Measurements from ENCODE around the gene SLC9A5. TPM values are rescaled to one million over a fixed set of nuclear protein-coding genes. Genes with fewer than 3 reads are reported as not detected.
A peak's percentile ranks its signal among the peaks of the same experiment; 100 is the strongest.

Gene SLC9A5
- total and polyA plus RNA-seq, 9 of the 15 experiments (the other 6 are each of a cell fraction or from before 2014, with no cell fraction given): 0.06 to 3.1 (median 1.2) TPM

- TF ChIP-seq, protein P1, sequence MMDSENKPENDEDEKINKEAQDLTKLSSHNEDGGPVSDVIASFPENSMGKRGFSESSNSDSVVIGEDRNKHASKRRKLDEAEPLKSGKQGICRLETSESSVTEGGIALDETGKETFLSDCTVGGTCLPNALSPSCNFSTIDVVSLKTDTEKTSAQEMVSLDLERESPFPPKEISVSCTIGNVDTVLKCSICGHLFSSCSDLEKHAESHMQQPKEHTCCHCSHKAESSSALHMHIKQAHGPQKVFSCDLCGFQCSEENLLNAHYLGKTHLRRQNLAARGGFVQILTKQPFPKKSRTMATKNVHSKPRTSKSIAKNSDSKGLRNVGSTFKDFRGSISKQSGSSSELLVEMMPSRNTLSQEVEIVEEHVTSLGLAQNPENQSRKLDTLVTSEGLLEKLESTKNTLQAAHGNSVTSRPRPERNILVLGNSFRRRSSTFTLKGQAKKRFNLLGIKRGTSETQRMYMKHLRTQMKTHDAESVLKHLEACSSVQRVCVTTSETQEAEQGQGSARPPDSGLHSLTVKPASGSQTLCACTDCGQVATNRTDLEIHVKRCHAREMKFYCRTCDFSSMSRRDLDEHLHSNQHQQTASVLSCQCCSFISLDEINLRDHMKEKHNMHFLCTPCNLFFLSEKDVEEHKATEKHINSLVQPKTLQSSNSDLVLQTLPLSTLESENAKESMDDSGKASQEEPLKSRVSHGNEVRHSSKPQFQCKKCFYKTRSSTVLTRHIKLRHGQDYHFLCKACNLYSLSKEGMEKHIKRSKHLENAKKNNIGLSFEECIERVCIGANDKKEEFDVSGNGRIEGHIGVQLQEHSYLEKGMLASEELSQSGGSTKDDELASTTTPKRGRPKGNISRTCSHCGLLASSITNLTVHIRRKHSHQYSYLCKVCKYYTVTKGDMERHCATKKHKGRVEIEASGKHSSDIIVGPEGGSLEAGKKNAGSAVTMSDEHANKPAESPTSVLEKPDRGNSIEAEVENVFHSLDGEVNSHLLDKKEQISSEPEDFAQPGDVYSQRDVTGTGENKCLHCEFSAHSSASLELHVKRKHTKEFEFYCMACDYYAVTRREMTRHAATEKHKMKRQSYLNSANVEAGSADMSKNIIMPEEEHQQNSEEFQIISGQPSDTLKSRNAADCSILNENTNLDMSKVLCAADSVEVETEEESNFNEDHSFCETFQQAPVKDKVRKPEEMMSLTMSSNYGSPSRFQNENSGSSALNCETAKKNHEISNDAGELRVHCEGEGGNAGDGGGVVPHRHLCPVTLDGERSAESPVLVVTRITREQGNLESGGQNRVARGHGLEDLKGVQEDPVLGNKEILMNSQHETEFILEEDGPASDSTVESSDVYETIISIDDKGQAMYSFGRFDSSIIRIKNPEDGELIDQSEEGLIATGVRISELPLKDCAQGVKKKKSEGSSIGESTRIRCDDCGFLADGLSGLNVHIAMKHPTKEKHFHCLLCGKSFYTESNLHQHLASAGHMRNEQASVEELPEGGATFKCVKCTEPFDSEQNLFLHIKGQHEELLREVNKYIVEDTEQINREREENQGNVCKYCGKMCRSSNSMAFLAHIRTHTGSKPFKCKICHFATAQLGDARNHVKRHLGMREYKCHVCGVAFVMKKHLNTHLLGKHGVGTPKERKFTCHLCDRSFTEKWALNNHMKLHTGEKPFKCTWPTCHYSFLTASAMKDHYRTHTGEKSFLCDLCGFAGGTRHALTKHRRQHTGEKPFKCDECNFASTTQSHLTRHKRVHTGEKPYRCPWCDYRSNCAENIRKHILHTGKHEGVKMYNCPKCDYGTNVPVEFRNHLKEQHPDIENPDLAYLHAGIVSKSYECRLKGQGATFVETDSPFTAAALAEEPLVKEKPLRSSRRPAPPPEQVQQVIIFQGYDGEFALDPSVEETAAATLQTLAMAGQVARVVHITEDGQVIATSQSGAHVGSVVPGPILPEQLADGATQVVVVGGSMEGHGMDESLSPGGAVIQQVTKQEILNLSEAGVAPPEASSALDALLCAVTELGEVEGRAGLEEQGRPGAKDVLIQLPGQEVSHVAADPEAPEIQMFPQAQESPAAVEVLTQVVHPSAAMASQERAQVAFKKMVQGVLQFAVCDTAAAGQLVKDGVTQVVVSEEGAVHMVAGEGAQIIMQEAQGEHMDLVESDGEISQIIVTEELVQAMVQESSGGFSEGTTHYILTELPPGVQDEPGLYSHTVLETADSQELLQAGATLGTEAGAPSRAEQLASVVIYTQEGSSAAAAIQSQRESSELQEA (IDR thresholded peaks at IDR 0.05; ENCODE audit: low read depth): no peak
- TF ChIP-seq SLC30A9 (CRISPR knock-in tag; IDR thresholded peaks at IDR 0.05) (no peak), ZKSCAN1 (IDR thresholded peaks at IDR 0.05; ENCODE audit: low read depth, low read length) (no peak), GABPB1 (CRISPR knock-in tag; IDR thresholded peaks at IDR 0.05) (0 out of 2 replicates have a peak, but pooled peaks have one; percentile 35), GTF2A2 (tag; IDR thresholded peaks at IDR 0.05) (no peak), SIRT6 (IDR thresholded peaks at IDR 0.05; ENCODE audit: low read depth, low read length) (no peak), RBM25 (IDR thresholded peaks at IDR 0.05; ENCODE audit: low read depth, low read length, severe bottlenecking) (no peak), ZNF551 (CRISPR knock-in tag; IDR thresholded peaks at IDR 0.05) (no peak), NRF1 (conservative IDR thresholded peaks at IDR 0.05 in 1 of 2, IDR thresholded peaks at IDR 0.05 in 1 of 2) (no peak), ZNF217 (CRISPR knock-in tag; IDR thresholded peaks at IDR 0.05) (no peak), CC2D1A (IDR thresholded peaks at IDR 0.05) (no peak), PTTG1 (tag; IDR thresholded peaks at IDR 0.05; ENCODE audit: low read depth) (no peak), ZBED1 (IDR thresholded peaks at IDR 0.05) (no peak)
- TF ChIP-seq, protein P2, sequence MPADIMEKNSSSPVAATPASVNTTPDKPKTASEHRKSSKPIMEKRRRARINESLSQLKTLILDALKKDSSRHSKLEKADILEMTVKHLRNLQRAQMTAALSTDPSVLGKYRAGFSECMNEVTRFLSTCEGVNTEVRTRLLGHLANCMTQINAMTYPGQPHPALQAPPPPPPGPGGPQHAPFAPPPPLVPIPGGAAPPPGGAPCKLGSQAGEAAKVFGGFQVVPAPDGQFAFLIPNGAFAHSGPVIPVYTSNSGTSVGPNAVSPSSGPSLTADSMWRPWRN (IDR thresholded peaks at IDR 0.05; ENCODE audit: low read depth): no peak
Measured at GRCh38 chr16:67241008-67241900, 7.5 kb upstream of the SLC9A5 start (continued).

All from K562 (cell line).